WTC11 (cell line): ENCODE data around the gene SNTB2. TPM values are rescaled to one million over a fixed set of nuclear protein-coding genes. Genes with fewer than 3 reads are reported as not detected.
A peak's percentile ranks its signal among the peaks of the same experiment; 100 is the strongest.

Experiments
- ATAC-seq: fragments of 200-7000 bp; cut with Tn5 transposase; 2 replicates; pipeline ENCODE4 v1.10.0; 2021; ENCODE audit warnings: mild to moderate bottlenecking, moderate library complexity
- CTCF ChIA-PET: fragments of 300-600 bp; sonication (Branson Sonifier 250); formaldehyde crosslinking; loops from one replicate; lab custom pipeline; 2021; ENCODE audit warnings: antibody characterized with exemption; lab: Charles Lee
- POLR2A ChIA-PET: fragments of 350-600 bp; sonication (Branson Sonifier 250); formaldehyde crosslinking; loops from one replicate; lab custom pipeline; 2021; ENCODE audit warnings: antibody characterized with exemption; lab: Charles Lee
- DNase-seq: peaks from one replicate; pipeline ENCODE4 v3.0.0; 2021; ENCODE audit warnings: low spot score
- H3K27ac Mint-ChIP-seq: 2 replicates; pipeline ENCODE4 v1.8.0; 2021; ENCODE audit warnings: mixed read lengths
- H3K27me3 Mint-ChIP-seq: 2 replicates; pipeline ENCODE4 v1.8.0; 2021; ENCODE audit warnings: low read depth, mild to moderate bottlenecking, moderate library complexity, mixed read lengths
- H3K36me3 Mint-ChIP-seq: 2 replicates; pipeline ENCODE4 v1.8.0; 2021; ENCODE audit warnings: mixed read lengths
- H3K4me1 Mint-ChIP-seq: 2 replicates; pipeline ENCODE4 v1.8.0; 2022; ENCODE audit warnings: mixed read lengths
- H3K4me3 Mint-ChIP-seq: 2 replicates; pipeline ENCODE4 v1.8.0; 2021; ENCODE audit warnings: mild to moderate bottlenecking, moderate library complexity, mixed read lengths
- H3K9me3 Mint-ChIP-seq: 2 replicates; pipeline ENCODE4 v1.8.0; 2021; ENCODE audit warnings: mixed read lengths
- FOXJ3 ChIP-seq: sonication (generic); formaldehyde crosslinking; IDR thresholded peaks from 2 replicates; pipeline ENCODE4 v1.9.0; 2021; ENCODE audit warnings: missing genetic modification reagents, mild to moderate bottlenecking, borderline replicate concordance
- JAZF1 ChIP-seq: fragments of 250-450 bp; sonication (Bioruptor Pico); IDR thresholded peaks from 2 replicates; pipeline ENCODE4 v1.9.0; 2021; ENCODE audit warnings: moderate library complexity, mild to moderate bottlenecking, inconsistent platforms
- MYBL2 ChIP-seq: sonication (generic); formaldehyde crosslinking; IDR thresholded peaks from 2 replicates; pipeline ENCODE4 v1.8.1; 2023; ENCODE audit warnings: mild to moderate bottlenecking, moderate library complexity, missing genetic modification reagents
- NFATC4 ChIP-seq: fragments of 250-450 bp; sonication (Bioruptor Pico); IDR thresholded peaks from 2 replicates; pipeline ENCODE4 v1.9.0; 2021; ENCODE audit warnings: mild to moderate bottlenecking
- ZNF416 ChIP-seq: fragments of 250-450 bp; sonication (Bioruptor Pico); IDR thresholded peaks from 2 replicates; pipeline ENCODE4 v1.9.0; 2021; ENCODE audit warnings: mild to moderate bottlenecking, inconsistent platforms
- total RNA-seq: library from RNA; stranded (reverse); gene quantifications from 3 replicates; pipeline ENCODE4 v1.2.3, GENCODE V29; 2021
- TF ChIP-seq, protein P1 (sequence below): sonication (generic); formaldehyde crosslinking; IDR thresholded peaks from 2 replicates; pipeline ENCODE4 v1.8.0; 2023; ENCODE audit warnings: missing genetic modification reagents, mild to moderate bottlenecking, borderline replicate concordance
- TF ChIP-seq, protein P2 (sequence below): fragments of 250-450 bp; sonication (Bioruptor Pico); IDR thresholded peaks from 2 replicates; pipeline ENCODE4 v1.9.0; 2021; ENCODE audit warnings: mild to moderate bottlenecking, borderline replicate concordance
- TF ChIP-seq, protein P3 (sequence below): sonication (generic); formaldehyde crosslinking; IDR thresholded peaks from 2 replicates; pipeline ENCODE4 v1.8.1; 2023; ENCODE audit warnings: mild to moderate bottlenecking, missing genetic modification reagents
- TF ChIP-seq, protein P4 (sequence below): fragments of 250-450 bp; sonication (Bioruptor Pico); IDR thresholded peaks from 2 replicates; pipeline ENCODE4 v2.1.2; 2022; ENCODE audit warnings: mild to moderate bottlenecking, moderate library complexity
- TF ChIP-seq, protein P5 (sequence below): fragments of 250-450 bp; sonication (Bioruptor Pico); IDR thresholded peaks from 2 replicates; pipeline ENCODE4 v1.9.0; 2021; ENCODE audit warnings: mild to moderate bottlenecking
- TF ChIP-seq, protein P6 (sequence below): sonication (generic); formaldehyde crosslinking; IDR thresholded peaks from 2 replicates; pipeline ENCODE4 v1.8.0; 2022; ENCODE audit warnings: mild to moderate bottlenecking, missing genetic modification reagents
- TF ChIP-seq, protein P7 (sequence below): sonication (generic); formaldehyde crosslinking; IDR thresholded peaks from 2 replicates; pipeline ENCODE4 v1.8.0; 2023; ENCODE audit warnings: mild to moderate bottlenecking, missing genetic modification reagents
- TF ChIP-seq, protein P8 (sequence below): sonication (generic); formaldehyde crosslinking; IDR thresholded peaks from 2 replicates; pipeline ENCODE4 v1.8.1; 2022; ENCODE audit warnings: low read depth, mild to moderate bottlenecking, moderate library complexity, missing genetic modification reagents, borderline replicate concordance

Gene SNTB2
- total RNA-seq, 1 experiment from 2014 or later: 23.7 TPM

DNA sequence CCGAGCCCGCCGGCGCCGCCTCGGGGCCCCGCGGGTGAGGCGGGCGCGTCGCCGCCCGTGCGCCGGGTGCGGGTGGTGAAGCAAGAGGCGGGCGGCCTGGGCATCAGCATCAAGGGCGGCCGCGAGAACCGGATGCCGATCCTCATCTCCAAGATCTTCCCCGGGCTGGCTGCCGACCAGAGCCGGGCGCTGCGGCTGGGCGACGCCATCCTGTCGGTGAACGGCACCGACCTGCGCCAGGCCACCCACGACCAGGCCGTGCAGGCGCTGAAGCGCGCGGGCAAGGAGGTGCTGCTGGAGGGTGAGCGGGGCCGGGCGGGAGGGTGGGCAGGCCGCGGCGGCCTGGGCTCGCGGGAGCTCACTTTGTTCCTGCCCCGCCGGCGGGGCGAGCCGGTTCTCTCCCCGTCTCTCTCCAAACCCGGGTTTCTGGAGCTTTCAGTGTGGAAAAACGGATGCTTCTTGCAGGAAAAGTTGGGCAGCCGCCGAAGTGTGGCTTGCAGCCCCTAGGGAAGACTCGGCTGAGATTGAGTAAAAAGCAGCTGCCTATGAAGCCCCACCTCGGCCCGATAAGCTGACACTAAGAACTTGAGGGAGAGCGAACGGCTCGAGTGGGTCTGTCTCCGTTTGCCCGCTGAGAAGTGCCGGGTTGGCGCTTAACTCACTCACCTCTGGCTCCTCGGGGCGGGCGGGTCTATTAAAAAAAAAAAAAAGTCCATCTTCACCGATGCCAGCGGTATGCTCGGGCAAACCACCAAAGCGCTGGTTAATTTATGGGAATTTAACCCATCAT lies 677 bp downstream of the SNTB2 start:
- Mint-ChIP-seq H3K27me3 (no peaks in the 10 kb centered on the region), H3K4me1 (peaks cover 24% of the 10 kb centered on the region), H3K27ac (peak overlapping the region; percentile 57; the same call in 1 of the 2 replicates), H3K36me3 (peaks cover 5% of the 10 kb centered on the region), H3K9me3 (no peaks in the 10 kb centered on the region), H3K4me3 (peak overlapping the region; percentile 77)
- DNase-seq (peak; percentile 41), ATAC-seq (peak; percentile 25)
- POLR2A ChIA-PET: interaction anchor here (0.6 to 1.2 kb wide), 4 partner anchors 21 to 1353 kb away, joined by 3 to 6 read pairs (median 5); no protein-coding TSS in a partner anchor
- no peak for TF ChIP-seq MYBL2 (CRISPR knock-in tag)
- no peak for TF ChIP-seq ZNF416 (CRISPR knock-in tag)
- TF ChIP-seq NFATC4 (CRISPR knock-in tag): no peak
- TF ChIP-seq, protein P1, sequence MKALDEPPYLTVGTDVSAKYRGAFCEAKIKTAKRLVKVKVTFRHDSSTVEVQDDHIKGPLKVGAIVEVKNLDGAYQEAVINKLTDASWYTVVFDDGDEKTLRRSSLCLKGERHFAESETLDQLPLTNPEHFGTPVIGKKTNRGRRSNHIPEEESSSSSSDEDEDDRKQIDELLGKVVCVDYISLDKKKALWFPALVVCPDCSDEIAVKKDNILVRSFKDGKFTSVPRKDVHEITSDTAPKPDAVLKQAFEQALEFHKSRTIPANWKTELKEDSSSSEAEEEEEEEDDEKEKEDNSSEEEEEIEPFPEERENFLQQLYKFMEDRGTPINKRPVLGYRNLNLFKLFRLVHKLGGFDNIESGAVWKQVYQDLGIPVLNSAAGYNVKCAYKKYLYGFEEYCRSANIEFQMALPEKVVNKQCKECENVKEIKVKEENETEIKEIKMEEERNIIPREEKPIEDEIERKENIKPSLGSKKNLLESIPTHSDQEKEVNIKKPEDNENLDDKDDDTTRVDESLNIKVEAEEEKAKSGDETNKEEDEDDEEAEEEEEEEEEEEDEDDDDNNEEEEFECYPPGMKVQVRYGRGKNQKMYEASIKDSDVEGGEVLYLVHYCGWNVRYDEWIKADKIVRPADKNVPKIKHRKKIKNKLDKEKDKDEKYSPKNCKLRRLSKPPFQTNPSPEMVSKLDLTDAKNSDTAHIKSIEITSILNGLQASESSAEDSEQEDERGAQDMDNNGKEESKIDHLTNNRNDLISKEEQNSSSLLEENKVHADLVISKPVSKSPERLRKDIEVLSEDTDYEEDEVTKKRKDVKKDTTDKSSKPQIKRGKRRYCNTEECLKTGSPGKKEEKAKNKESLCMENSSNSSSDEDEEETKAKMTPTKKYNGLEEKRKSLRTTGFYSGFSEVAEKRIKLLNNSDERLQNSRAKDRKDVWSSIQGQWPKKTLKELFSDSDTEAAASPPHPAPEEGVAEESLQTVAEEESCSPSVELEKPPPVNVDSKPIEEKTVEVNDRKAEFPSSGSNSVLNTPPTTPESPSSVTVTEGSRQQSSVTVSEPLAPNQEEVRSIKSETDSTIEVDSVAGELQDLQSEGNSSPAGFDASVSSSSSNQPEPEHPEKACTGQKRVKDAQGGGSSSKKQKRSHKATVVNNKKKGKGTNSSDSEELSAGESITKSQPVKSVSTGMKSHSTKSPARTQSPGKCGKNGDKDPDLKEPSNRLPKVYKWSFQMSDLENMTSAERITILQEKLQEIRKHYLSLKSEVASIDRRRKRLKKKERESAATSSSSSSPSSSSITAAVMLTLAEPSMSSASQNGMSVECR: no peak
- TF ChIP-seq, protein P2, sequence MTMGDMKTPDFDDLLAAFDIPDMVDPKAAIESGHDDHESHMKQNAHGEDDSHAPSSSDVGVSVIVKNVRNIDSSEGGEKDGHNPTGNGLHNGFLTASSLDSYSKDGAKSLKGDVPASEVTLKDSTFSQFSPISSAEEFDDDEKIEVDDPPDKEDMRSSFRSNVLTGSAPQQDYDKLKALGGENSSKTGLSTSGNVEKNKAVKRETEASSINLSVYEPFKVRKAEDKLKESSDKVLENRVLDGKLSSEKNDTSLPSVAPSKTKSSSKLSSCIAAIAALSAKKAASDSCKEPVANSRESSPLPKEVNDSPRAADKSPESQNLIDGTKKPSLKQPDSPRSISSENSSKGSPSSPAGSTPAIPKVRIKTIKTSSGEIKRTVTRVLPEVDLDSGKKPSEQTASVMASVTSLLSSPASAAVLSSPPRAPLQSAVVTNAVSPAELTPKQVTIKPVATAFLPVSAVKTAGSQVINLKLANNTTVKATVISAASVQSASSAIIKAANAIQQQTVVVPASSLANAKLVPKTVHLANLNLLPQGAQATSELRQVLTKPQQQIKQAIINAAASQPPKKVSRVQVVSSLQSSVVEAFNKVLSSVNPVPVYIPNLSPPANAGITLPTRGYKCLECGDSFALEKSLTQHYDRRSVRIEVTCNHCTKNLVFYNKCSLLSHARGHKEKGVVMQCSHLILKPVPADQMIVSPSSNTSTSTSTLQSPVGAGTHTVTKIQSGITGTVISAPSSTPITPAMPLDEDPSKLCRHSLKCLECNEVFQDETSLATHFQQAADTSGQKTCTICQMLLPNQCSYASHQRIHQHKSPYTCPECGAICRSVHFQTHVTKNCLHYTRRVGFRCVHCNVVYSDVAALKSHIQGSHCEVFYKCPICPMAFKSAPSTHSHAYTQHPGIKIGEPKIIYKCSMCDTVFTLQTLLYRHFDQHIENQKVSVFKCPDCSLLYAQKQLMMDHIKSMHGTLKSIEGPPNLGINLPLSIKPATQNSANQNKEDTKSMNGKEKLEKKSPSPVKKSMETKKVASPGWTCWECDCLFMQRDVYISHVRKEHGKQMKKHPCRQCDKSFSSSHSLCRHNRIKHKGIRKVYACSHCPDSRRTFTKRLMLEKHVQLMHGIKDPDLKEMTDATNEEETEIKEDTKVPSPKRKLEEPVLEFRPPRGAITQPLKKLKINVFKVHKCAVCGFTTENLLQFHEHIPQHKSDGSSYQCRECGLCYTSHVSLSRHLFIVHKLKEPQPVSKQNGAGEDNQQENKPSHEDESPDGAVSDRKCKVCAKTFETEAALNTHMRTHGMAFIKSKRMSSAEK (CRISPR knock-in tag): no peak
- TF ChIP-seq, all 79 proteins: peak for 0
- CTCF ChIA-PET: interaction anchor here (0.7 to 2.6 kb wide), 3 partner anchors 38 to 597 kb away, joined by 3 to 18 read pairs (median 4); no protein-coding TSS in a partner anchor

DNA sequence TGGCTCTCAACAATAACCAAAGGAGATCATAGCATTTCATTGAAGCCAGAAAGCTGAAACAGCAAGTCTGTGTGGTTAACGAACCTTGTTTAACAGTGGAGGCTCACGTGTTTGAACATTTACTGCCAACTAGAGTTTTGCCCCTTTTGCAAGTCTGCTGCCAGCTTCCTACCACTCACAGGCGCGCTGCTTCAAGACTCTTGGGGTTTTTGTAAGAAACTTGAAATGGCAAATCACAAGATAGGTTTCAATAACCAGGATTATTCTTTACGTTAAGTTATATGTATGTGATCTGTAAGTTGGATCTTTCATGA lies 1.2 kb downstream of the SNTB2 start:
- POLR2A ChIA-PET: interaction anchor here (0.7 to 1.1 kb wide), 2 partner anchors 57 to 1352 kb away, joined by 6 read pairs; no protein-coding TSS in a partner anchor
- Mint-ChIP-seq H3K27ac (peak overlapping the region; percentile 57; the same call in 1 of the 2 replicates), H3K27me3 (no peaks in the 10 kb centered on the region), H3K4me1 (peaks cover 24% of the 10 kb centered on the region), H3K36me3 (peaks cover 5% of the 10 kb centered on the region), H3K4me3 (peak overlapping the region; percentile 77), H3K9me3 (no peaks in the 10 kb centered on the region)
- DNase-seq: no peak
- CTCF ChIA-PET: interaction anchor here (1.4 to 2.6 kb wide), 2 partner anchors 38 to 341 kb away, joined by 4 to 18 read pairs; no protein-coding TSS in a partner anchor
- no peak for ATAC-seq
- TF ChIP-seq, protein P3, sequence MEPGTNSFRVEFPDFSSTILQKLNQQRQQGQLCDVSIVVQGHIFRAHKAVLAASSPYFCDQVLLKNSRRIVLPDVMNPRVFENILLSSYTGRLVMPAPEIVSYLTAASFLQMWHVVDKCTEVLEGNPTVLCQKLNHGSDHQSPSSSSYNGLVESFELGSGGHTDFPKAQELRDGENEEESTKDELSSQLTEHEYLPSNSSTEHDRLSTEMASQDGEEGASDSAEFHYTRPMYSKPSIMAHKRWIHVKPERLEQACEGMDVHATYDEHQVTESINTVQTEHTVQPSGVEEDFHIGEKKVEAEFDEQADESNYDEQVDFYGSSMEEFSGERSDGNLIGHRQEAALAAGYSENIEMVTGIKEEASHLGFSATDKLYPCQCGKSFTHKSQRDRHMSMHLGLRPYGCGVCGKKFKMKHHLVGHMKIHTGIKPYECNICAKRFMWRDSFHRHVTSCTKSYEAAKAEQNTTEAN (CRISPR knock-in tag): no peak
- TF ChIP-seq JAZF1 (CRISPR knock-in tag) (no peak), FOXJ3 (CRISPR knock-in tag) (no peak)
- TF ChIP-seq, protein P4, sequence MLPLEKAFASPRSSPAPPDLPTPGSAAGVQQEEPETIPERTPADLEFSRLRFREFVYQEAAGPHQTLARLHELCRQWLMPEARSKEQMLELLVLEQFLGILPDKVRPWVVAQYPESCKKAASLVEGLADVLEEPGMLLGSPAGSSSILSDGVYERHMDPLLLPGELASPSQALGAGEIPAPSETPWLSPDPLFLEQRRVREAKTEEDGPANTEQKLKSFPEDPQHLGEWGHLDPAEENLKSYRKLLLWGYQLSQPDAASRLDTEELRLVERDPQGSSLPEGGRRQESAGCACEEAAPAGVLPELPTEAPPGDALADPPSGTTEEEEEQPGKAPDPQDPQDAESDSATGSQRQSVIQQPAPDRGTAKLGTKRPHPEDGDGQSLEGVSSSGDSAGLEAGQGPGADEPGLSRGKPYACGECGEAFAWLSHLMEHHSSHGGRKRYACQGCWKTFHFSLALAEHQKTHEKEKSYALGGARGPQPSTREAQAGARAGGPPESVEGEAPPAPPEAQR (CRISPR knock-in tag): no peak
- TF ChIP-seq, protein P5, sequence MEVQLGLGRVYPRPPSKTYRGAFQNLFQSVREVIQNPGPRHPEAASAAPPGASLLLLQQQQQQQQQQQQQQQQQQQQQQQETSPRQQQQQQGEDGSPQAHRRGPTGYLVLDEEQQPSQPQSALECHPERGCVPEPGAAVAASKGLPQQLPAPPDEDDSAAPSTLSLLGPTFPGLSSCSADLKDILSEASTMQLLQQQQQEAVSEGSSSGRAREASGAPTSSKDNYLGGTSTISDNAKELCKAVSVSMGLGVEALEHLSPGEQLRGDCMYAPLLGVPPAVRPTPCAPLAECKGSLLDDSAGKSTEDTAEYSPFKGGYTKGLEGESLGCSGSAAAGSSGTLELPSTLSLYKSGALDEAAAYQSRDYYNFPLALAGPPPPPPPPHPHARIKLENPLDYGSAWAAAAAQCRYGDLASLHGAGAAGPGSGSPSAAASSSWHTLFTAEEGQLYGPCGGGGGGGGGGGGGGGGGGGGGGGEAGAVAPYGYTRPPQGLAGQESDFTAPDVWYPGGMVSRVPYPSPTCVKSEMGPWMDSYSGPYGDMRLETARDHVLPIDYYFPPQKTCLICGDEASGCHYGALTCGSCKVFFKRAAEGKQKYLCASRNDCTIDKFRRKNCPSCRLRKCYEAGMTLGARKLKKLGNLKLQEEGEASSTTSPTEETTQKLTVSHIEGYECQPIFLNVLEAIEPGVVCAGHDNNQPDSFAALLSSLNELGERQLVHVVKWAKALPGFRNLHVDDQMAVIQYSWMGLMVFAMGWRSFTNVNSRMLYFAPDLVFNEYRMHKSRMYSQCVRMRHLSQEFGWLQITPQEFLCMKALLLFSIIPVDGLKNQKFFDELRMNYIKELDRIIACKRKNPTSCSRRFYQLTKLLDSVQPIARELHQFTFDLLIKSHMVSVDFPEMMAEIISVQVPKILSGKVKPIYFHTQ (CRISPR knock-in tag): no peak
- TF ChIP-seq, protein P6, sequence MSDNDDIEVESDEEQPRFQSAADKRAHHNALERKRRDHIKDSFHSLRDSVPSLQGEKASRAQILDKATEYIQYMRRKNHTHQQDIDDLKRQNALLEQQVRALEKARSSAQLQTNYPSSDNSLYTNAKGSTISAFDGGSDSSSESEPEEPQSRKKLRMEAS (CRISPR knock-in tag): no peak
- TF ChIP-seq, protein P7, sequence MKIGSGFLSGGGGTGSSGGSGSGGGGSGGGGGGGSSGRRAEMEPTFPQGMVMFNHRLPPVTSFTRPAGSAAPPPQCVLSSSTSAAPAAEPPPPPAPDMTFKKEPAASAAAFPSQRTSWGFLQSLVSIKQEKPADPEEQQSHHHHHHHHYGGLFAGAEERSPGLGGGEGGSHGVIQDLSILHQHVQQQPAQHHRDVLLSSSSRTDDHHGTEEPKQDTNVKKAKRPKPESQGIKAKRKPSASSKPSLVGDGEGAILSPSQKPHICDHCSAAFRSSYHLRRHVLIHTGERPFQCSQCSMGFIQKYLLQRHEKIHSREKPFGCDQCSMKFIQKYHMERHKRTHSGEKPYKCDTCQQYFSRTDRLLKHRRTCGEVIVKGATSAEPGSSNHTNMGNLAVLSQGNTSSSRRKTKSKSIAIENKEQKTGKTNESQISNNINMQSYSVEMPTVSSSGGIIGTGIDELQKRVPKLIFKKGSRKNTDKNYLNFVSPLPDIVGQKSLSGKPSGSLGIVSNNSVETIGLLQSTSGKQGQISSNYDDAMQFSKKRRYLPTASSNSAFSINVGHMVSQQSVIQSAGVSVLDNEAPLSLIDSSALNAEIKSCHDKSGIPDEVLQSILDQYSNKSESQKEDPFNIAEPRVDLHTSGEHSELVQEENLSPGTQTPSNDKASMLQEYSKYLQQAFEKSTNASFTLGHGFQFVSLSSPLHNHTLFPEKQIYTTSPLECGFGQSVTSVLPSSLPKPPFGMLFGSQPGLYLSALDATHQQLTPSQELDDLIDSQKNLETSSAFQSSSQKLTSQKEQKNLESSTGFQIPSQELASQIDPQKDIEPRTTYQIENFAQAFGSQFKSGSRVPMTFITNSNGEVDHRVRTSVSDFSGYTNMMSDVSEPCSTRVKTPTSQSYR (CRISPR knock-in tag): no peak
- TF ChIP-seq, protein P8, sequence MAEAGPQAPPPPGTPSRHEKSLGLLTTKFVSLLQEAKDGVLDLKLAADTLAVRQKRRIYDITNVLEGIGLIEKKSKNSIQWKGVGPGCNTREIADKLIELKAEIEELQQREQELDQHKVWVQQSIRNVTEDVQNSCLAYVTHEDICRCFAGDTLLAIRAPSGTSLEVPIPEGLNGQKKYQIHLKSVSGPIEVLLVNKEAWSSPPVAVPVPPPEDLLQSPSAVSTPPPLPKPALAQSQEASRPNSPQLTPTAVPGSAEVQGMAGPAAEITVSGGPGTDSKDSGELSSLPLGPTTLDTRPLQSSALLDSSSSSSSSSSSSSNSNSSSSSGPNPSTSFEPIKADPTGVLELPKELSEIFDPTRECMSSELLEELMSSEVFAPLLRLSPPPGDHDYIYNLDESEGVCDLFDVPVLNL (CRISPR knock-in tag): no peak
